Natural killer cell (primary cell): ENCODE measurements around the gene CXCR3. TPM values are rescaled to one million over a fixed set of nuclear protein-coding genes. Genes with fewer than 3 reads are reported as not detected.
"Not testable (repeated sequence)": the region's sequence is repeated elsewhere in the genome, so short reads cannot be mapped to it uniquely, and the experiment has no call there.

Source experiments
- ATAC-seq, 3 donors: fragments of 150-1000 bp in 2 of 3; fragments of 200-7000 bp in 1 of 3; cut with Tn5 transposase; 1 replicate in 1 of 3; 2 replicates in 2 of 3; pipeline ENCODE4 v1.10.0; 2021; ENCODE audit warnings: mild to moderate bottlenecking in 2 of 3, moderate library complexity in 2 of 3
- DNase-seq, 2 donors: peaks; one replicate each; pipeline versions ENCODE4 v3.0.0 to v3.0.0-alpha.2; 2013 to 2021; ENCODE audit warnings: mixed read lengths in 1 of 2
- H3K27ac ChIP-seq: one replicate; pipeline ENCODE4 v1.5.1; 2013; ENCODE audit warnings: mild to moderate bottlenecking, low read length
- H3K27me3 ChIP-seq: one replicate; pipeline ENCODE4 v1.6.1; 2013; ENCODE audit warnings: low read length; ENCODE audit not compliant: control insufficient read depth, insufficient read depth
- H3K36me3 ChIP-seq: one replicate; pipeline ENCODE4 v1.6.1; 2013; ENCODE audit warnings: low read length; ENCODE audit not compliant: control insufficient read depth, insufficient read depth
- H3K4me1 ChIP-seq: one replicate; pipeline ENCODE4 v1.6.1; 2013; ENCODE audit warnings: low read length; ENCODE audit not compliant: control insufficient read depth, insufficient read depth
- H3K4me3 ChIP-seq: one replicate; pipeline ENCODE4 v1.5.1; 2013; ENCODE audit warnings: low read length
- H3K9me3 ChIP-seq: one replicate; pipeline ENCODE4 v1.6.1; 2013; ENCODE audit warnings: low read length; ENCODE audit not compliant: control insufficient read depth, insufficient read depth
- H3K27ac Mint-ChIP-seq, 2 donors: one replicate each; pipeline ENCODE4 v1.8.0; 2022; ENCODE audit warnings: mild to moderate bottlenecking in 2 of 2, mixed read lengths in 2 of 2, moderate library complexity in 1 of 2
- H3K27me3 Mint-ChIP-seq, 2 donors: one replicate each; pipeline ENCODE4 v1.8.0; 2022; ENCODE audit warnings: low read depth in 2 of 2, mixed read lengths in 2 of 2
- H3K36me3 Mint-ChIP-seq: one replicate; pipeline ENCODE4 v1.8.0; 2022; ENCODE audit warnings: mixed read lengths
- H3K4me1 Mint-ChIP-seq, 2 donors: one replicate each; pipeline ENCODE4 v1.8.0; 2022; ENCODE audit warnings: mixed read lengths in 2 of 2
- H3K4me3 Mint-ChIP-seq: one replicate; pipeline ENCODE4 v1.8.0; 2022; ENCODE audit warnings: mild to moderate bottlenecking, moderate library complexity, mixed read lengths
- H3K9me3 Mint-ChIP-seq, 2 donors: one replicate each; pipeline ENCODE4 v1.8.0; 2022; ENCODE audit warnings: mixed read lengths in 2 of 2
- CTCF ChIP-seq: fragments of 200-600 bp; IDR thresholded peaks from one replicate; pipeline ENCODE4 v1.8.0; 2022; ENCODE audit warnings: antibody characterized with exemption
- WGBS: methylation state at CpG from one replicate; pipeline ENCODE4 v1.1.7; 2013; ENCODE audit warnings: missing lambda C conversion rate; ENCODE audit not compliant: insufficient coverage; 5-methylcytosine and 5-hydroxymethylcytosine counted together
- intact Hi-C: fragments of 100-400 bp; cut with micrococcal nuclease; formaldehyde crosslinking; loops from one replicate; pipeline ENCODE4 v1.14.2; 2022
- total RNA-seq, 4 donors: library from RNA; stranded (reverse); fragments of 120-200 nt in 1 of 4; gene quantifications; one replicate each; pipeline versions ENCODE4 v1.2.3 to v1.2.4, GENCODE V29; 2013 to 2022

The CXCR3 gene
- total RNA-seq, 3 donors from 2014 or later (not counting 1 experiment from before 2014, with no cell fraction given) = 8.7 to 15.9 (median 13.7) TPM

GRCh38 chrX:71612256-71612655 is 6.1 kb downstream of the CXCR3 start:
- 100% methylated on average over 4 of the region's 8 CpGs for WGBS
- H3K4me1 Mint-ChIP-seq = peaks cover 53 to 54% of the 10 kb centered on the region in 2 donors

GRCh38 chrX:71611736-71612135 is 6.6 kb downstream of the CXCR3 start:
- H3K4me1 Mint-ChIP-seq = peaks cover 53 to 54% of the 10 kb centered on the region in 2 donors
- intact Hi-C loops, H3K27me3 Mint-ChIP-seq, H3K27me3 ChIP-seq, H3K27ac Mint-ChIP-seq, ATAC-seq, H3K9me3 Mint-ChIP-seq, DNase-seq, H3K9me3 ChIP-seq, H3K4me3 ChIP-seq, H3K4me3 Mint-ChIP-seq, H3K27ac ChIP-seq: not testable (repeated sequence)
- 99% methylated on average over 6 of the region's 9 CpGs for WGBS
- Histone ChIP-seq H3K36me3 (peaks cover 51% of the 10 kb centered on the region), H3K4me1 (peaks cover 48% of the 10 kb centered on the region)
- peaks cover 11% of the 10 kb centered on the region for H3K36me3 Mint-ChIP-seq

More at GRCh38 chrX:71612256-71612655, 6.1 kb downstream of the CXCR3 start:
- H3K9me3 ChIP-seq = no peaks in the 10 kb centered on the region
- intact Hi-C loops = no loop called here
- DNase-seq (no peak), ATAC-seq (no peak)
- no peak overlapping the region for H3K27ac ChIP-seq
- Mint-ChIP-seq H3K4me3 (no peak overlapping the region), H3K27ac (peak overlapping the region in 1 of 2 donors; percentile 47), H3K9me3 (no peaks in the 10 kb centered on the region), H3K36me3 (peaks cover 11% of the 10 kb centered on the region), H3K27me3 (no peaks in the 10 kb centered on the region)
- H3K36me3 ChIP-seq = peaks cover 51% of the 10 kb centered on the region
- H3K27me3 ChIP-seq = no peaks in the 10 kb centered on the region
- H3K4me3 ChIP-seq = no peak overlapping the region
- TF ChIP-seq CTCF = no peak
- H3K4me1 ChIP-seq = peaks cover 48% of the 10 kb centered on the region

- Histone ChIP-seq H3K9me3 (no peaks in the 10 kb centered on the region), H3K36me3 (peaks cover 51% of the 10 kb centered on the region), H3K4me3 (no peak overlapping the region), H3K4me1 (peaks cover 42% of the 10 kb centered on the region), H3K27me3 (no peaks in the 10 kb centered on the region), H3K27ac (no peak overlapping the region)
- no peak overlapping the region for H3K4me3 Mint-ChIP-seq
- DNase-seq (peak in 1 of 2 donors; percentile 54), ATAC-seq (no peak)
- intact Hi-C loops = no loop called here
- WGBS = 59% methylated on average over 2 of the region's 3 CpGs
- H3K4me1 Mint-ChIP-seq = peaks cover 52 to 59% of the 10 kb centered on the region in 2 donors
- H3K27ac Mint-ChIP-seq = peak overlapping the region in 1 of 2 donors; percentile 59
- H3K9me3 Mint-ChIP-seq = no peaks in the 10 kb centered on the region
- TF ChIP-seq CTCF = no peak
- H3K27me3 Mint-ChIP-seq = no peaks in the 10 kb centered on the region
- H3K36me3 Mint-ChIP-seq = peaks cover 11% of the 10 kb centered on the region
These were observed 9.1 kb downstream of the CXCR3 start for GRCh38 chrX:71609095-71609750.

- peaks cover 54% of the 10 kb centered on the region for H3K36me3 ChIP-seq
- no peak overlapping the region for H3K4me3 ChIP-seq
- Mint-ChIP-seq H3K27ac (peak overlapping the region; percentile 77 to 88), H3K36me3 (peaks cover 18% of the 10 kb centered on the region), H3K4me3 (peak overlapping the region; percentile 43), H3K27me3 (peaks cover 0 to 15% of the 10 kb centered on the region in 2 donors), H3K9me3 (no peaks in the 10 kb centered on the region), H3K4me1 (peaks cover 52 to 64% of the 10 kb centered on the region in 2 donors)
- H3K27ac ChIP-seq = peak overlapping the region; percentile 72
- no peaks in the 10 kb centered on the region for H3K27me3 ChIP-seq
- WGBS = 70% methylated on average over 2 of the region's 2 CpGs
- ATAC-seq (peak in 1 of 3 donors; percentile 16), DNase-seq (no peak)
- peaks cover 42% of the 10 kb centered on the region for H3K4me1 ChIP-seq
- intact Hi-C loops = loop anchor here (2.0 kb wide), 2 partner anchors 15 to 45 kb away; no protein-coding TSS in a partner anchor
- TF ChIP-seq CTCF = no peak
- no peaks in the 10 kb centered on the region for H3K9me3 ChIP-seq
These were observed 10.8 kb downstream of the CXCR3 start for GRCh38 chrX:71607488-71607887.
